Hepatocyte (in vitro differentiated cells): Measurements from ENCODE around the gene LRRC18.

Source experiments
- EZH2 ChIP-seq: fragments of 200-600 bp; sonication (generic); IDR thresholded peaks from 2 replicates; pipeline ENCODE4 v1.6.1; 2016; ENCODE audit warnings: antibody characterized with exemption, mild to moderate bottlenecking, borderline replicate concordance
- EZH2phosphoT487 ChIP-seq: fragments of 200-600 bp; sonication (generic); IDR thresholded peaks from one replicate; pipeline ENCODE4 v1.6.1; 2018; ENCODE audit warnings: antibody characterized with exemption, mild to moderate bottlenecking, low read depth, moderate library complexity; ENCODE audit not compliant: unreplicated experiment, severe bottlenecking
- TF ChIP-seq, protein P1 (sequence below): fragments of 200-600 bp; sonication (generic); IDR thresholded peaks from 2 replicates; pipeline ENCODE4 v1.5.1; 2016; ENCODE audit warnings: antibody characterized with exemption, mild to moderate bottlenecking; ENCODE audit not compliant: poor library complexity

DNA sequence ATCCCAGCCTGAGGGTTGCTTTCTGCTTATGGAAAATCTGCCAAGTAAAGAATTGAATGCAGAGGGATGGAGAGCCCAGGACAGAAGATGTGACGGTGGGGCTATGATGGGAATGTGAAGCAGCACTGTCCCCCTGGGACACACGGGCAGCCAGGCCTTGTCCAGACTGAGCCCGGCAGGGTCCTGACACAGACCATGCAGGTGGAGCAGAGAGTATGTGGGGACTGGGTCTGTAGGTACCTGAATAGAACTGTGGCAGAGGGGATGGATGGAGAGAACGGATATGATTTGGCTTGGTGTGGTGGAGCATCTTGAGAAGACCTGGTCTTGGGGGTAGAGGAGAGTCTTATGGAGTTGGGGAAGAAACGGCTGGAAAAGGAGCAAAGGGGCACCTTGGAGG, 732 bp upstream of the LRRC18 start:
- TF ChIP-seq, protein P1, sequence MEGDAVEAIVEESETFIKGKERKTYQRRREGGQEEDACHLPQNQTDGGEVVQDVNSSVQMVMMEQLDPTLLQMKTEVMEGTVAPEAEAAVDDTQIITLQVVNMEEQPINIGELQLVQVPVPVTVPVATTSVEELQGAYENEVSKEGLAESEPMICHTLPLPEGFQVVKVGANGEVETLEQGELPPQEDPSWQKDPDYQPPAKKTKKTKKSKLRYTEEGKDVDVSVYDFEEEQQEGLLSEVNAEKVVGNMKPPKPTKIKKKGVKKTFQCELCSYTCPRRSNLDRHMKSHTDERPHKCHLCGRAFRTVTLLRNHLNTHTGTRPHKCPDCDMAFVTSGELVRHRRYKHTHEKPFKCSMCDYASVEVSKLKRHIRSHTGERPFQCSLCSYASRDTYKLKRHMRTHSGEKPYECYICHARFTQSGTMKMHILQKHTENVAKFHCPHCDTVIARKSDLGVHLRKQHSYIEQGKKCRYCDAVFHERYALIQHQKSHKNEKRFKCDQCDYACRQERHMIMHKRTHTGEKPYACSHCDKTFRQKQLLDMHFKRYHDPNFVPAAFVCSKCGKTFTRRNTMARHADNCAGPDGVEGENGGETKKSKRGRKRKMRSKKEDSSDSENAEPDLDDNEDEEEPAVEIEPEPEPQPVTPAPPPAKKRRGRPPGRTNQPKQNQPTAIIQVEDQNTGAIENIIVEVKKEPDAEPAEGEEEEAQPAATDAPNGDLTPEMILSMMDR = no peak
- TF ChIP-seq EZH2 (no peak), EZH2phosphoT487 (no peak)
